ENCODE measurements around the gene TRIO. TPM values are rescaled to one million over a fixed set of nuclear protein-coding genes. Genes with fewer than 3 reads are reported as not detected.

The TRIO gene
- total and polyA plus RNA-seq, 10 of the 15 experiments (the other 5 are each of a cell fraction or from before 2014, with no cell fraction given), result 5.1 to 96.4 (median 44.6) TPM

GRCh38 chr5:14182761-14183160 is 39.6 kb downstream of the TRIO start:
- H3K27ac ChIP-seq (ENCODE audit: control insufficient read depth, insufficient read depth), result peak overlapping the region; percentile 31; the same call in 1 of the 2 replicates
- no peaks in the 10 kb centered on the region for H3K9me3 ChIP-seq (replicated peaks; ENCODE audit: control insufficient read depth, insufficient read depth, low read length)
- H3K4me1 ChIP-seq (ENCODE audit: control insufficient read depth, insufficient read depth, low read length), result peaks cover 27% of the 10 kb centered on the region
- no peak for FAIRE-seq
- ChIA-PET CTCF (interaction anchor here (0.5 to 1.2 kb wide), 3 partner anchors 14 to 38 kb away, joined by 3 read pairs; no protein-coding TSS in a partner anchor), POLR2A (interaction anchor here (0.6 to 2.0 kb wide), 6 partner anchors 12 to 37 kb away, joined by 3 to 7 read pairs (median 4); no protein-coding TSS in a partner anchor), RAD21 (ENCODE audit: unreplicated experiment) (interaction anchor here (1.1 to 20.6 kb wide), 4 partner anchors 24 to 33 kb away, joined by 3 to 344 read pairs (median 4); partner anchors contain the start of gene TRIO), SMC1A (ENCODE audit: uncharacterized antibody, unreplicated experiment) (interaction anchor here (1.0 to 1.8 kb wide), 9 partner anchors 11 to 83 kb away, joined by 3 to 7 read pairs (median 4); no protein-coding TSS in a partner anchor)
- no TSS peak for BruUV-seq (replicated peaks)
- no peak overlapping the region for H2AFZ ChIP-seq (ENCODE audit: control insufficient read depth, low read depth, low read length)
- intact Hi-C loops (cut with micrococcal nuclease; ENCODE audit: unreplicated experiment), result no loop called here
- H3K27me3 ChIP-seq (replicated peaks in 1 of 2; ENCODE audit: control insufficient read depth in 2 of 2, insufficient read depth in 2 of 2, low read length in 1 of 2), result no peaks in the 10 kb centered on the region
- no peak overlapping the region for H3K9ac ChIP-seq (ENCODE audit: control insufficient read depth, insufficient read depth, low read length)
- H3K4me3 ChIP-seq, result no peak overlapping the region
- no peak for DNase-seq (ENCODE audit: low read depth, low spot score)
- peaks cover 98% of the 10 kb centered on the region for H3K79me2 ChIP-seq (ENCODE audit: control insufficient read depth, insufficient read depth, low read length)
- H4K20me1 ChIP-seq (ENCODE audit: control insufficient read depth, insufficient read depth), result no peaks in the 10 kb centered on the region
- TF ChIP-seq ZBTB4 (CRISPR knock-in tag; IDR thresholded peaks at IDR 0.05) (no peak), SREBF2 (IDR thresholded peaks at IDR 0.05; ENCODE audit: low read length) (no peak), NFXL1 (IDR thresholded peaks at IDR 0.05; ENCODE audit: borderline replicate concordance) (no peak), YY1 (IDR thresholded peaks at IDR 0.05; ENCODE audit: low read depth, low read length) (no peak)
- 0 out of 2 replicates have a peak overlapping the region, but pooled peaks have one; percentile 4 for H3K4me2 ChIP-seq (ENCODE audit: control insufficient read depth, insufficient read depth)
- WGBS (ENCODE audit: insufficient coverage, insufficient replicate concordance, low lambda C conversion rate, missing lambda C conversion rate), result 90% methylated on average over 5 of the region's 5 CpGs
- peaks cover 0 to 5% of the 10 kb centered on the region in 2 experiments; a peak in 2 of 4 replicates for H3K36me3 ChIP-seq (ENCODE audit: control insufficient read depth in 2 of 2, insufficient read depth in 2 of 2, low read length in 1 of 2)
- in situ Hi-C loops (cut with MboI), result no loop called here
- no peak for ATAC-seq
